CD1c-positive myeloid dendritic cell (primary cell): ENCODE results near the gene F11.
"Not testable (repeated sequence)": the region's sequence is repeated elsewhere in the genome, so short reads cannot be mapped to it uniquely, and the experiment has no call there.

Experiments used
- DNase-seq: peaks from one replicate; pipeline ENCODE4 v3.0.0-alpha.2; 2016; ENCODE audit errors: extremely low spot score

Gene F11

GRCh38 chr4:186249785-186250754 lies 15.9 kb upstream of the F11 start:
- DNase-seq: no peak

GRCh38 chr4:186250760-186251159 lies 15.2 kb upstream of the F11 start:
- DNase-seq: no peak

DNA sequence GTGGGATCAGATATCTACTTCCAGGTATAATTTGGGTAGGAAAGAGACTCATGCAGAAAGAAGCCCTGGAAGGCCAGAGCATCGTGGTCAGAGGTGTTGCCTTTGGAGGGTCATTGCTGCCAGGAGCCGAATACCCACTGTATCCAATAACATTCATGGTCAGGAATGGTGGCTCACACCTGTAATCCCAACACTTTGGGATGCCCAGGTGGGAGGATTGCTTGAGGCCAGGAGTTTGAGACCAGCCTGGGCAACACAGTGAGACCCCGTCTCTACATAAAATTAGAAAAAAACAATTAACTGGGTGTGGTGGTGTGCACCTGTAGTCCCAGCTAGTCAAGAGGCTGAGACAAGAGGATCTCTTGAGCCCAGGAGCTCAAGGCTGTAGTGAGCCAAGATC lies 10.9 kb upstream of the F11 start:
- no peak for DNase-seq

GRCh38 chr4:186258216-186258811 lies 7.7 kb upstream of the F11 start:
- no peak for DNase-seq

DNA sequence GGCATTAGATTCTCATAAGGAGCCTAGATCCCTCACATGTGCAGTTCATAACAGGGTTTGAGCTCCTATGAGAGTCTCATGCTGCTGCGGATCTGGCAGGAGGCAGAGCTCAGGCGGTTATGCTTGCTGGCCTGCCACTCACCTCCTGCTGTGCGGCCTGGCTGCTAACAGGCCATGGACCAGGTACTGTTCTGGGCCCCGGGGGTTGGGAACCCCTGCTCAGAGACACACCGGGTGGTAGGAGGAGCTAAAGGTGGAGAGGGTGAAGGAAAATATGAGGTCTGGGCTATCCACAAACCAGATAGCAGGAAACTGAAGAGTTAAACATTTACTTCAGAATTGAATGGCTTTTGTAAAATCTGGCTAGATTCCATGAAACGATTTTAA lies 5.9 kb upstream of the F11 start:
- DNase-seq: no peak

- DNase-seq: no peak
Measured at GRCh38 chr4:186260504-186261448, 5.2 kb upstream of the F11 start.

DNA sequence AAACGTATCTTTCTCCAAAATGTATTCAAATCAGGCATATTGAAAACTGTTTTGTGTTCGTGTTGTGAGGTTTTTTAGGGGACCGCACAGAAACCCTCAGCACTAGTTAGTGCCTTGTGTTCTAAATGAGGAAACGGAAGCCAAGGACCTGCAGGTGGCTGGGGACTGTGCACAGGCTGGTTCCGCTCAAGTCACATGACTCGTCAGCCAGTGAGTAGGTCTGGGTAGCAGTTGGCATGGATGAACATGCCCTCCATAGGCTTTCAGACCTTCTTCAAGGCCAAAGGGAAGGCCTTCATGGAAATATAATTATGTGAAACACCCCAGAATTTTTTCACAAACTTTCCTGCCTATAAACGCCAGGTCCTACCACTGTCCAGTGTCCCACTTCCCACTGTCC lies 1.3 kb upstream of the F11 start:
- no peak for DNase-seq

GRCh38 chr4:186265250-186265649 lies 739 bp upstream of the F11 start:
- DNase-seq: not testable (repeated sequence)

GRCh38 chr4:186266729-186267456 lies 904 bp downstream of the F11 start:
- DNase-seq: no peak

GRCh38 chr4:186271081-186271678 lies 5.2 kb downstream of the F11 start:
- no peak for DNase-seq

DNA sequence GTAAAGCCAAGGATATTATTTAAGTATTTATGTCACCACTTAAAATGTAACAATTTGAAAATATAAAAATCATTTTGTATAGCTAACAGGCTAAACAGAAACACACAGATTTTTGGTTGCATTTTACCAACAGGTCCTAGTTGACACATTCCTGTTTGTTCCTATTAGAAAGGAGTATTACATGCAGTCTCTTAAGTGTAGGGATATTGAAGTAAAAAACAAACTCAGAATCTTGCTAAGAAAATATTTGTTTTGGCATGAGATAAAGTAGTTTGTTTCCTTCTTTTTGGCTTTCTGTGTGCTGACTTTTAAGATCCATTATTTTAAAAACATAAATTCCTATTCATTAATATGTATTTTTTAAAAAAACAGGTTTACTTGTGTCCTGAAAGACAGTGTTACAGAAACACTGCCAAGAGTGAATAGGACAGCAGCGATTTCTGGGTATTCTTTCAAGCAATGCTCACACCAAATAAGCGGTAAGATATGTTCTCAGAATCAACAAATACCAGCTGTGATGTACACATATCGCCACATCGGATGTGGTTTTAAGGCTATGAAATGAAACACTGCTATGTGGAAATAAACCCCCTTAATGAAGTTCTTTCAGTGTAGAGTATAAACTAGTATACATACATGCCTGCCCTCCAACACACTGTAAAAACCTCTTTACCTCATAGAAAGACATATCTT lies 6.9 kb downstream of the F11 start:
- DNase-seq: no peak

- DNase-seq: not testable (repeated sequence)
Measured at GRCh38 chr4:186273392-186273789, 7.4 kb downstream of the F11 start.

GRCh38 chr4:186283311-186283710 lies 17.3 kb downstream of the F11 start:
- no peak for DNase-seq

DNA sequence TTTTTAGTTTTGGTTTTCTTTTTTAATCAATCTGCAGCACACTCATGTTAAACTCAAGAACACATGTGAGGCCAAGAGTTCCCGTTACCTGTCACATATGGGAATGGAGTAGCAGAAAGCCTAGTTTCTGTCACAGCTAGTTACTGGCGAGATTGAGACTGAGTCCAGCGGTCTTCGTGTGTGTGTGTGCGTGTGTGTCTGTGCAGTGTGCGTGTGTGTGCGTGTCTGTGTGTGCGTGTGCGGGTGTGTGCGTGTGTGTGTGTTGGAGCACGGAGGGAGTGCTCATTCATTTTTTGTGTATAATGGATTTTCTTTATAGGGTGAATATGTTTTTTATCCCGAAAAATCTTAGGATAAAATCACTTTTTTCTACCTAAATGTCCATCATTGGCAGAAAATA lies 19.2 kb downstream of the F11 start:
- DNase-seq: no peak

- no peak for DNase-seq
Measured at GRCh38 chr4:186286581-186286980, 20.6 kb downstream of the F11 start.

GRCh38 chr4:186291256-186291890 lies 25.4 kb downstream of the F11 start:
- DNase-seq: no peak

- no peak for DNase-seq
Measured at GRCh38 chr4:186294160-186294559, 28.2 kb downstream of the F11 start.

DNA sequence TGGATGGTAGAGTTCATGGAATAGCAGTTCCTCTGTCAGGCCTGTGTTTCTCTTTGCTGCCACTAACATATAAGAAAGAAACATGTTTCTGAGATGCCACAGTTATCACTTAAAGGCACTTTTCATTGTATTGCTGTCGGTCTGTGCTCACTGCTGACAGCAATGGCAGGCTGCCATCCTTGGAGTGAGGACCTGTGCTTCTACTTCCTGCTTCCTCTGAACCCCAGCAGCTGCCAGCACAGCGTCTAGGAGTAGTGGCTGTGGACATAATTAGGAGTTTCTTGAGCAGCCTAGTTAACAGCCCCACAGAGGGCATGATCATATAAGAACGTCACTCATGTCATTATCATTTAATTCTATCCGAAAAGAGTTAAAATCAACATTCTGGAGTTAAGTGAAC lies 30.5 kb downstream of the F11 start:
- DNase-seq: no peak

DNA sequence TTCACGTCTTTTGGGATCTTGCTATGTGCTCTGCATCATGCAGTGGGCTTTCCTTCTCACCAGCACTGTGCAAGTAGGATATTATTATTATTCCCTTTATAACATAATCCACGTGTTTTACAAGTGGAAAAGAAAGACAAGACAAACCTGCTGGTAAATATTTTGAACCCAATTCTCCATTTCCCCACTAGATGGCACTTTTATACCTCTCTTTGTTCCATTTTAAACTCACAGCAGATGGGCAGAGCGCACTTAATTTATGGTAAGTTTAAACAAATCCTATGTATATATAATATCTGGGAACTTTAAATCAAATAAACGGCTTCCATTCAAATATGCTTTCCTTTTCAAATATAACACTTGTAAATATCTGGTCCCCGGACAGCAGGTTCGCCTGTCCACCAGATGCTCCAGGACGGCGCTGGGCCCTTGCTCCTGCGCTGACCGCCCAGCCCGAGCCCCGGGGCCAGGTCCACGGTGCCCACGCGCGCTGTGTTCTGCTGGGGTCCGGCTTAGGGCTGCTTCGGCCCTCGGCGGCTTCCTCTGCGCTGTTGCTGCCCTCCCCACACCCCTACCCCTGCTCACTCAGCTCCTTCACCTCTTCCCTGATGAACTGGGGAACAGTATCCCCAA lies 31.1 kb downstream of the F11 start:
- peak; percentile 19 for DNase-seq
